Measurements from ENCODE around the gene CSTA. TPM values are rescaled to one million over a fixed set of nuclear protein-coding genes. Genes with fewer than 3 reads are reported as not detected.
"Not testable (repeated sequence)": the region's sequence is repeated elsewhere in the genome, so short reads cannot be mapped to it uniquely, and the experiment has no call there.

Gene CSTA
- total RNA-seq, 1 donor from 2014 or later, result 0.41 TPM

- Histone ChIP-seq H3K4me2 (ENCODE audit: low read length) (no peak overlapping the region), H3K27ac (ENCODE audit: low read depth, low read length) (no peak overlapping the region), H3K4me1 (ENCODE audit: insufficient read depth, low read length) (peaks cover 3% of the 10 kb centered on the region), H3K27me3 (ENCODE audit: insufficient read depth, low read length) (no peaks in the 10 kb centered on the region), H3K4me3 (ENCODE audit: insufficient read depth, low read depth, low read length) (no peak overlapping the region), H2AFZ (ENCODE audit: low read depth, low read length) (no peak overlapping the region), H4K20me1 (ENCODE audit: insufficient read depth, low read length) (no peaks in the 10 kb centered on the region), H3K9ac (ENCODE audit: low read length) (no peak overlapping the region), H3K9me3 (ENCODE audit: insufficient read depth, low read depth, low read length) (no peaks in the 10 kb centered on the region), H3K79me2 (ENCODE audit: insufficient read depth, low read length) (no peaks in the 10 kb centered on the region), H3K36me3 (ENCODE audit: insufficient read depth, low read length) (peaks cover 2% of the 10 kb centered on the region)
- Mint-ChIP-seq H3K27me3 (ENCODE audit: low read depth, unreplicated experiment) (no peaks in the 10 kb centered on the region), H3K4me1 (ENCODE audit: low read depth, unreplicated experiment) (peaks cover 4% of the 10 kb centered on the region), H3K36me3 (ENCODE audit: low read depth, unreplicated experiment) (no peaks in the 10 kb centered on the region), H3K4me3 (ENCODE audit: unreplicated experiment) (no peak overlapping the region), H3K9me3 (ENCODE audit: unreplicated experiment) (no peaks in the 10 kb centered on the region), H3K27ac (ENCODE audit: unreplicated experiment) (no peak overlapping the region)
- FAIRE-seq (no peak), DNase-seq (ENCODE audit: low read depth) (no peak)
- TF ChIP-seq EZH2 (IDR thresholded peaks at IDR 0.05; ENCODE audit: insufficient read depth, low read length) (no peak), CTCF (IDR thresholded peaks at IDR 0.05; ENCODE audit: insufficient read depth, low read depth, low read length) (no peak)
These were observed 40.0 kb downstream of the CSTA start for GRCh38 chr3:122365073-122365472.

- not testable (repeated sequence) for H3K9me3 ChIP-seq (ENCODE audit: insufficient read depth, low read depth, low read length); H3K36me3 ChIP-seq (ENCODE audit: insufficient read depth, low read length); H3K4me2 ChIP-seq (ENCODE audit: low read length); H3K79me2 ChIP-seq (ENCODE audit: insufficient read depth, low read length); H3K9ac ChIP-seq (ENCODE audit: low read length); H3K4me1 Mint-ChIP-seq (ENCODE audit: low read depth, unreplicated experiment); H2AFZ ChIP-seq (ENCODE audit: low read depth, low read length); H4K20me1 ChIP-seq (ENCODE audit: insufficient read depth, low read length); H3K27me3 Mint-ChIP-seq (ENCODE audit: low read depth, unreplicated experiment); H3K27me3 ChIP-seq (ENCODE audit: insufficient read depth, low read length); H3K36me3 Mint-ChIP-seq (ENCODE audit: low read depth, unreplicated experiment); H3K4me1 ChIP-seq (ENCODE audit: insufficient read depth, low read length); H3K4me3 ChIP-seq (ENCODE audit: insufficient read depth, low read depth, low read length); H3K27ac ChIP-seq (ENCODE audit: low read depth, low read length); H3K4me3 Mint-ChIP-seq (ENCODE audit: unreplicated experiment); H3K9me3 Mint-ChIP-seq (ENCODE audit: unreplicated experiment); FAIRE-seq
- DNase-seq (ENCODE audit: low read depth), result peak; percentile 3
- peak overlapping the region; percentile 20 for H3K27ac Mint-ChIP-seq (ENCODE audit: unreplicated experiment)
These were observed 40.7 kb downstream of the CSTA start for GRCh38 chr3:122365582-122366378.

- no peaks in the 10 kb centered on the region for H3K27me3 Mint-ChIP-seq (ENCODE audit: low read depth, unreplicated experiment)
- Histone ChIP-seq H3K4me2 (ENCODE audit: low read length) (no peak overlapping the region), H3K9me3 (ENCODE audit: insufficient read depth, low read depth, low read length) (no peaks in the 10 kb centered on the region), H4K20me1 (ENCODE audit: insufficient read depth, low read length) (no peaks in the 10 kb centered on the region), H2AFZ (ENCODE audit: low read depth, low read length) (no peak overlapping the region), H3K79me2 (ENCODE audit: insufficient read depth, low read length) (no peaks in the 10 kb centered on the region), H3K4me3 (ENCODE audit: insufficient read depth, low read depth, low read length) (no peak overlapping the region), H3K4me1 (ENCODE audit: insufficient read depth, low read length) (peaks cover 3% of the 10 kb centered on the region), H3K27me3 (ENCODE audit: insufficient read depth, low read length) (no peaks in the 10 kb centered on the region), H3K36me3 (ENCODE audit: insufficient read depth, low read length) (peaks cover 2% of the 10 kb centered on the region), H3K9ac (ENCODE audit: low read length) (no peak overlapping the region), H3K27ac (ENCODE audit: low read depth, low read length) (no peak overlapping the region)
- no peaks in the 10 kb centered on the region for H3K36me3 Mint-ChIP-seq (ENCODE audit: low read depth, unreplicated experiment)
- H3K4me3 Mint-ChIP-seq (ENCODE audit: unreplicated experiment), result no peak overlapping the region
- DNase-seq (ENCODE audit: low read depth) (no peak), FAIRE-seq (no peak)
- H3K27ac Mint-ChIP-seq (ENCODE audit: unreplicated experiment), result no peak overlapping the region
- TF ChIP-seq EZH2 (IDR thresholded peaks at IDR 0.05; ENCODE audit: insufficient read depth, low read length) (no peak), CTCF (IDR thresholded peaks at IDR 0.05; ENCODE audit: insufficient read depth, low read depth, low read length) (no peak)
- no peaks in the 10 kb centered on the region for H3K9me3 Mint-ChIP-seq (ENCODE audit: unreplicated experiment)
- peaks cover 5% of the 10 kb centered on the region for H3K4me1 Mint-ChIP-seq (ENCODE audit: low read depth, unreplicated experiment)
These were observed 41.3 kb downstream of the CSTA start for GRCh38 chr3:122366379-122366749.
